ENCODE results near the gene IVD.

IVD gene

DNA sequence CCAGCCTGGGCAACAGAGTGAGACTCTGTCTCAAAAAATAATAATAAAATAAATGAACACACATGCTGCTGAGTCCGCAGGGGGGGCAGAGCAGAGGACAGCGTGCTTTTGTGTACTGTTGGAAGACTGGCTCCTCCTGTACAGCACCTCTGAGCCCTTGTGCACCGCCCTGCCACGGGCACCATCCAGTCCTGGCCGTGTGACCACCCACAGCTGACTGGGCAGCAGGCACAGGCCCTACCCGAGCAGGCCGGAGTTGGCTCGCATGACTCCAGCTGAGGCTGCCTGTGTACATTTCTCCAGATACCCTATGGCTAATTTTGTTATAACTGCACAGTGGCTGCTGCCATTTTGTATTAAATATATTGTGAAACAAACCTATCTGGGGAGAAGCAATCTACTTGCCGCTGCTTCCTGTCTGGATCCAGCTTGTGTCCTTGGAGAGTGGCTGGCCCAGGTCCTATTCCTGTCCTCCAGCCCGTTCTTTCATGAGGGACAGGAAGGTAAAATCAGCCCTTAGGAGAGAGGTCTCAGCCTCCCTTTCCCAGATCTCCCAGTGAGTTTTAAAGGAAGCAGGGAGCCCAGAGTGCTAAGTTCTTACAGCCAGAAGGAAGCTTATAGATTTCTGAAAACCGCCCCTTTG lies 14.6 kb downstream of the IVD start:
- no peak overlapping the region for H3K4me2 ChIP-seq (ENCODE audit: low read length)
- H3K9me3 ChIP-seq (replicated peaks; ENCODE audit: low read length), result no peaks in the 10 kb centered on the region
- H3K9ac ChIP-seq (ENCODE audit: low read depth, low read length), result no peak overlapping the region
- peaks cover 23% of the 10 kb centered on the region for H3K36me3 ChIP-seq (ENCODE audit: insufficient read depth, low read length)
- H3K4me1 ChIP-seq (ENCODE audit: control insufficient read depth, insufficient read depth, low read length), result peaks cover 8% of the 10 kb centered on the region
- H3K4me3 ChIP-seq (ENCODE audit: low read length), result no peak overlapping the region
- H3K27me3 ChIP-seq (ENCODE audit: control insufficient read depth, insufficient read depth, low read length), result no peaks in the 10 kb centered on the region

DNA sequence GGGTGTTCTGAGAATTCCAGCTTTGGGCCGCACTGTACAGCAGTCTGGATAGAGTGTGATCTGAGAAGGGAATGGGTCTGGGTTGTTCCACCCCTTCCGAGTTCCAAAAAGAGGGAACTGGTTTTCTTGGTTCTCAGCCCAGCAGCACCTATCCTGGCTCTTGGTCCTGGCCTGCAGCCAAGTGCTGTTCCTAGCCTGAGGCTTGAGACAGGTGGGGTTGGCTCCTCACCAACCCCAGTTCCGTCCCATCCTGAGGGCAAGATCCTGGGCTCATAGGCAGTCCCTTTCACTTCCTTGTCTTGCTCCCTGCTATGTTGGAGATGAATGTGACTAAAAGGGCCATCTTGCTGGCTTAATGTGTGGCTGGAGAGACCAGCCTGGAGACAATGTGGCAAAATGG lies 15.2 kb downstream of the IVD start:
- peaks cover 8% of the 10 kb centered on the region for H3K4me1 ChIP-seq (ENCODE audit: control insufficient read depth, insufficient read depth, low read length)
- peaks cover 17% of the 10 kb centered on the region for H3K36me3 ChIP-seq (ENCODE audit: insufficient read depth, low read length)
- H3K9ac ChIP-seq (ENCODE audit: low read depth, low read length), result no peak overlapping the region
- no peaks in the 10 kb centered on the region for H3K9me3 ChIP-seq (replicated peaks; ENCODE audit: low read length)
- no peak overlapping the region for H3K4me3 ChIP-seq (ENCODE audit: low read length)
- H3K4me2 ChIP-seq (ENCODE audit: low read length), result no peak overlapping the region
- no peaks in the 10 kb centered on the region for H3K27me3 ChIP-seq (ENCODE audit: control insufficient read depth, insufficient read depth, low read length)

DNA sequence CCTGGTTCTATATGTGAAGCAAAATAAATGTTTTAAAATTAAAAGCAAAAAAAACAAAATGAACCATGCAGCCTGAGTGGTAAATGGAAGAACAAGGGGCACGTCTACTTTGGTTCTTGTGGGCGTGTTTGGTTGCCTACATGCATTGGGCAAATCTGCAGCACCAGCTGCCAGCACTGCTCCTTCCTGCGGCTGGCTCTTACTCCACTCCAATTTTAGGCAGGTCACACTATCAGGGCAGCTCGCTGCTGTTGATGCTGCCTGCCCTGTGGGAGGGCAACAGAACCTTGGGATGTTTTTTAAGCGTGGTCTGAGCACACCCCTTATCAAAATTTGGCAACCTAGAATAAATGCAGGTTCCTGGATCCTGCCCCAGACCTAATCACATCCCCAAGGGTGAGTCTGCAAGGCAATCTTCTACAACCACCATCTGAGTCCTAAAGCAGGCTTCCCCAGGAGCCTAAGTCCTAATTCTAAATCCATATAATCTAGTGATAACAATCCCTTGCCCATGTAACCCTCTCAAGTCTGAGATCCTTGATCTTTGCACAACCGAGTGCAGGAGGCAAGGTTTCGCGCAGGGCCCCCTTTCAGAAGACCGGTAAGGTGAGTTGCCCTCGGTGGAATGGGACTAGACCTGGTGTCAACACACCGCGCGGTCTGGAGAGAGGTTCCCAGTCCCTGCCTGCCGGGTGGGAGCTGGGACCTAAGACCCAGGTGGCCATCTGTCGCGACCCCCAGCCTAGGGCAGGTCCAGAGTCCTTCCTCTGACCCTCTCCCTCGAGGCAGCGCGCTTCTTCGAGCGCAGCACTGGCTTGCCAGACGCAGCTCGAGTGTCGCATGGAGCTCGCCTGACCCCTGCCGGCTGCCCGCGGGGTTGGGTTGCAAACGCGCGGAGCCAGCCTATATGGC lies 15.9 kb downstream of the IVD start:
- H3K9me3 ChIP-seq (replicated peaks; ENCODE audit: low read length), result no peaks in the 10 kb centered on the region
- peaks cover 11% of the 10 kb centered on the region for H3K36me3 ChIP-seq (ENCODE audit: insufficient read depth, low read length)
- peak overlapping the region; percentile 75 for H3K4me2 ChIP-seq (ENCODE audit: low read length)
- no peak overlapping the region for H3K9ac ChIP-seq (ENCODE audit: low read depth, low read length)
- H3K27me3 ChIP-seq (ENCODE audit: control insufficient read depth, insufficient read depth, low read length), result no peaks in the 10 kb centered on the region
- H3K4me1 ChIP-seq (ENCODE audit: control insufficient read depth, insufficient read depth, low read length), result peaks cover 8% of the 10 kb centered on the region
- H3K4me3 ChIP-seq (ENCODE audit: low read length), result no peak overlapping the region

DNA sequence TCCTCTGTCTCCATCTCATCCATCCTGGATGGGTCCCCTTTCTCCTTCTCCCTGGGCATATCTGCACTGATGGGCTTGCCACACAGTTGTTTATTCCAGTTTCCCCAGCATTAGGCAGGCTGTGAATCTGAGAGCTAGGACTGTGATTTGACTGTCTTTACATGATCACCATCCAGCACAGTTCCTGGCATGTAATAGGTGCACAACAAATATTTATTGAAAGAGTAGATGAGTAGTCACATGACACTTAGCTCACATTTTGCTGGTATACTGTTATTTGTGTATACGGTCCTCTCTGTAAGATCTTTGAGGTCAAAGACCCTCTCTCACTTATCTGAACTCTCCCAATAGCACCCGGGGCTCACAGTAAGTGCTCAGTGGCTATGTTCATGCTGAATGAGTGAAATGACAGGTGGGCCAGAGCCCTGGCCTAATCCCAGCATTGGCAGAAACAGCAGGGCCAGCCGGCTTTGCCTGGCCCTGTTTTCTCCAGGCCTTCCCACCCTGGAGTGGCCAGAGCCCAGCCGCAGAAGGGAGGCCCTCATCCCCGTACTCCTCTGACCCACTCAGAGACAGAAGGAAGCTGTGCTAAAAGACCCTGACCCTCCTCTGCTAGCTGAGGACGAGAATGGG lies 19.0 kb downstream of the IVD start:
- Histone ChIP-seq H3K9me3 (replicated peaks; ENCODE audit: low read length) (no peaks in the 10 kb centered on the region), H3K27me3 (ENCODE audit: control insufficient read depth, insufficient read depth, low read length) (peaks cover 13% of the 10 kb centered on the region), H3K4me3 (ENCODE audit: low read length) (no peak overlapping the region), H3K9ac (ENCODE audit: low read depth, low read length) (no peak overlapping the region), H3K4me1 (ENCODE audit: control insufficient read depth, insufficient read depth, low read length) (peaks cover 8% of the 10 kb centered on the region), H3K4me2 (ENCODE audit: low read length) (no peak overlapping the region), H3K36me3 (ENCODE audit: insufficient read depth, low read length) (no peaks in the 10 kb centered on the region)

DNA sequence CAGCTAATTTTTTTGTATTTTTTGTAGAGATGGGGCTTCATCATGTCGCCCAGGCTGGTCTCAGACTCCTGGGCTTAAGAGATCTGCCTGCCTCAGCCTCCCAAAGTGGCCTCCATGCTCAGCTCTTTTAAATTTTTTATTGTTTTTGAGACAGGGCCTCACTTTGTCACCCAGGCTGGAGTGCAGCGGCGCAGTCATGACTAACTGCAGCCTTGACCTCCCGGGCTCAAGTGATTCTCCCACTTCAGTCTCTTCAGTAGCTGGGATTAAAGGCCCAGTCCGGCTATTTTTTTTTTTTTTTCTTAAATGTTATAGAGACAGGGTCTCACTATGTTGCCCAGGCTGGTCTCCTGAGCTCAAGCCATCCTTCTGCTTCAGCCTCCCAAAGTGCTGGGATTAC lies 20.1 kb downstream of the IVD start:
- Histone ChIP-seq H3K4me3 (ENCODE audit: low read length) (no peak overlapping the region), H3K9me3 (replicated peaks; ENCODE audit: low read length) (no peaks in the 10 kb centered on the region), H3K4me2 (ENCODE audit: low read length) (no peak overlapping the region), H3K4me1 (ENCODE audit: control insufficient read depth, insufficient read depth, low read length) (peaks cover 15% of the 10 kb centered on the region), H3K9ac (ENCODE audit: low read depth, low read length) (no peak overlapping the region), H3K36me3 (ENCODE audit: insufficient read depth, low read length) (no peaks in the 10 kb centered on the region), H3K27me3 (ENCODE audit: control insufficient read depth, insufficient read depth, low read length) (peaks cover 24% of the 10 kb centered on the region)

DNA sequence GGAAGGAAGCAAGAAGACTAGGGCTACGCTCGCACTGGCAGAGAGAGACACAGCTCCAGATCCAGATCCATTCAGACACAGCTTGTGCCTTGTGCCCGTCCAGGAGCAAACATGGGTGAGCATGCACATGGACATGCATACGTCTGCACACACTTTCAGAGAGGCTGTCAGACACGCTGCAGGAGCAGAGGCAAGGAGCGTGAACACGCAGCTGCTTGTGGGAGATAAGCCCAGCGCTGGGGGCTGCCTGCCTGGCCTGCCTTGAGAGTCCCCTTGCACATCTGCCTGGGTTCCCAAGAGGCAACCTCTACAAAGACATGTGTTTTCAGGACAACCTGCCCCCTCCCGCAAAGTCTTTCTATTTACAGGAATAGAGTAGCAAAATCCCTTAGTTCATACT lies 21.6 kb downstream of the IVD start:
- no peaks in the 10 kb centered on the region for H3K36me3 ChIP-seq (ENCODE audit: insufficient read depth, low read length)
- H3K9me3 ChIP-seq (replicated peaks; ENCODE audit: low read length), result no peaks in the 10 kb centered on the region
- H3K4me2 ChIP-seq (ENCODE audit: low read length), result no peak overlapping the region
- H3K27me3 ChIP-seq (ENCODE audit: control insufficient read depth, insufficient read depth, low read length), result peaks cover 29% of the 10 kb centered on the region
- no peak overlapping the region for H3K9ac ChIP-seq (ENCODE audit: low read depth, low read length)
- no peak overlapping the region for H3K4me3 ChIP-seq (ENCODE audit: low read length)
- H3K4me1 ChIP-seq (ENCODE audit: control insufficient read depth, insufficient read depth, low read length), result peaks cover 6% of the 10 kb centered on the region

DNA sequence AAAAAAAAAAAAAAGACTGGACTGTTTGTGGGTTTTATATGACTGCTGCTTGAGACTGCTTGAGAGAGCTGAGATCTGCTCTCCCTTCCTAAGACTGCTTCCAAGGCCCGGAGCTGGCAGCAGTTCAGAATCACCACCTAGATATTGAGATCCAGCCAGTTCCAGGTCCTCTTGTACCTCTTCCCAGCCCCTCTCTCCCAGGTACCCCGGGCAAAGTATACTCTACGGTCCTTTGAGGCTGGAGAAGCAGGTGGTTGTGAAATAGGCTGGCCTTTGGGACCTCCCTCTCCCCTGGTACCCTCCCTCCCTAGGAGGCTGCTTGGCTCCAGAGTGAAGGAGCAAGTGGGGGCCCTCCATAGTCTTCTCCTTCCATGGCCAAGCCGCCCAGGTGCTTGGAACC lies 22.6 kb downstream of the IVD start:
- no peak overlapping the region for H3K4me3 ChIP-seq (ENCODE audit: low read length)
- no peaks in the 10 kb centered on the region for H3K9me3 ChIP-seq (replicated peaks; ENCODE audit: low read length)
- no peak overlapping the region for H3K9ac ChIP-seq (ENCODE audit: low read depth, low read length)
- H3K4me2 ChIP-seq (ENCODE audit: low read length), result no peak overlapping the region
- peaks cover 6% of the 10 kb centered on the region for H3K4me1 ChIP-seq (ENCODE audit: control insufficient read depth, insufficient read depth, low read length)
- H3K36me3 ChIP-seq (ENCODE audit: insufficient read depth, low read length), result no peaks in the 10 kb centered on the region
- peaks cover 39% of the 10 kb centered on the region for H3K27me3 ChIP-seq (ENCODE audit: control insufficient read depth, insufficient read depth, low read length)

DNA sequence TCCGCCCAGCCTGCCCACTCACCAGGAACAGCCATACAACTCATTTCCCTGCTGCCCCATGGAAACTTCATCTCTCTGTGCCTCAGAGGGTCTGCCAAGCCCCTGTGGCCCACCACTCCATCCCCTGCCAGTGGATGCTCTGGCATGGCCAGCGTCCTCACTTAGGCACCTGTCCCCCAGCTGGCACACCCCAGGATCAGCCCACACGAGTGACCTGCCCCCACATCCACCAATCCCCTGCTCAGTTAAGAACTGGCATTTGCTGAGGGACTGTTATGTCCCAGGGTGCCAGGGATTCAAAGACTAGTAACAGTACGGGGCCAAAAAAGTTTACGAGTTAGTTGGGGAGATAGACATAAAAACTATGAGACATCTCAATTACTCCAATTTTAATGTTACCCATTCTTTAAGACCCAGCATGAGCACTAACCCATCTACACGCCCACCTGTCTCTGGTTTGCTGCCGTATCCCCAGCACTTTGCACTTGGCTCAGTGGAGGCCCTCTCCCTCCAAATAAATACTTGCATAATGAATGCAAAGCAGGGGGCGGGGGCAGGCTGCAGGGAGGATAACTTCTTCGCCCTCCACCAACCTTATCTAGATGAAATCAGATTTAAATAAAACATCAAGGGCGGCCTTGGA lies 23.6 kb downstream of the IVD start:
- peaks cover 48% of the 10 kb centered on the region for H3K27me3 ChIP-seq (ENCODE audit: control insufficient read depth, insufficient read depth, low read length)
- H3K4me3 ChIP-seq (ENCODE audit: low read length), result no peak overlapping the region
- no peak overlapping the region for H3K9ac ChIP-seq (ENCODE audit: low read depth, low read length)
- no peaks in the 10 kb centered on the region for H3K36me3 ChIP-seq (ENCODE audit: insufficient read depth, low read length)
- no peaks in the 10 kb centered on the region for H3K9me3 ChIP-seq (replicated peaks; ENCODE audit: low read length)
- no peak overlapping the region for H3K4me2 ChIP-seq (ENCODE audit: low read length)
- peaks cover 6% of the 10 kb centered on the region for H3K4me1 ChIP-seq (ENCODE audit: control insufficient read depth, insufficient read depth, low read length)

DNA sequence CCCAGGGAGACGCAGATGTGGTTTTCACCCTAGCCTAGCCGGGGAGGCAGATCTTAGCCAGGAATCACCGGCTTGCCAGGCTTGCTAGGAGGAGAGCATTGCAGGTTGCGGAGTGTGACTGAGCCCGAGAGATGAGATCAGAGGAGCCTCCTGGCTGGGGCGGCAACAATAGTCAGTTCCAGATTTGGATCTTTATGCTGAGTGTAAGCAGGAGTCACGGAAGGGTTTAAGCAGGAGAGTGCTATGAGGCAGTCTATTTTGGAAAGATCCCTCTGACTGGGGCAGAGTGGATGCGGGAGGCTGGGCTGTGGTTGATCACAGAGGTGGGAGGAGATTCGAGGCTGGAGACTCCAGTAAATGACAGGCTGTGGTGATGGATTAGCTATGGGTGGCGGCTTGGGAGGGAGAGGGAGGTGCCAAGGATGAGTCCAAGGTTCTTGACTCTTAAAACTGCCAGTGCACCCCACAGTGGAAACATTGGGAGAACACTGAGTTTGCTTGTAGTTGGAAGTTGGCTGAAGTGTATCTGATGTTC lies 24.7 kb downstream of the IVD start:
- no peak overlapping the region for H3K4me3 ChIP-seq (ENCODE audit: low read length)
- peaks cover 6% of the 10 kb centered on the region for H3K4me1 ChIP-seq (ENCODE audit: control insufficient read depth, insufficient read depth, low read length)
- no peaks in the 10 kb centered on the region for H3K9me3 ChIP-seq (replicated peaks; ENCODE audit: low read length)
- no peak overlapping the region for H3K9ac ChIP-seq (ENCODE audit: low read depth, low read length)
- peak overlapping the region; percentile 28 for H3K4me2 ChIP-seq (ENCODE audit: low read length)
- H3K27me3 ChIP-seq (ENCODE audit: control insufficient read depth, insufficient read depth, low read length), result peaks cover 60% of the 10 kb centered on the region
- H3K36me3 ChIP-seq (ENCODE audit: insufficient read depth, low read length), result no peaks in the 10 kb centered on the region

DNA sequence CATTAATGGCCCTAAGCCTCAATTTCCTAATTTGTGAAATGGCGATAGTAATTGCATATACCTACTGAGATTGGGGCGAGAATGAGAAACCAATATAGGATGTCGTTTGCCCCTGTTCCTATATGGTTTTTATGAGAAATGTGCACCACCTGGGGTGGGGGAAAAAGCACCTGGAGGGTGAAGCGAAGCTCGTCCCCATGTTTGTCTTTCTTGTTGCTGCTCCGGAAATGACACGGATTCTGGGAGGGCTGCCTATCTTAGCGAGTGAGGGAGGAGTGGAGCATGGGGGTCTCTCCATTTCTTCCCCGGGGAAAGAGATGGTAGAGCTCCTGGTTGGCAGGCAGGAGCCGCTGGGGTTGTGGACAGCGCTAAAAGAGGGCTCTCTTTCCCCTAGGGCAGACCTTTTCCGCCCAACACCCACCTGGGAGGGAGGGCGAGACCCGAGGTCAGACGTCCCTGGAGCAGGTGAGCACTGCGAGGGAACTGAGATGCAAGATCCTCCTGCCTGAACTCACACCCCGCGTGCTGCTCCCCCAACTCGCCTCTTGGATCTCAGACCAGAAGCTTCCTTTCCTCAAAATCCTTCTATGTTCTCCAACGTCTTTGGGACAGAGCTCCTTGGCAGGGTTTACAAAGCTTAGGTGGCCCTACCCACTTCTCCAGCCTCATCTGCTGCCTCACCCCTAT lies 29.6 kb downstream of the IVD start:
- no peak overlapping the region for H3K4me3 ChIP-seq (ENCODE audit: low read length)
- peaks cover 18% of the 10 kb centered on the region for H3K4me1 ChIP-seq (ENCODE audit: control insufficient read depth, insufficient read depth, low read length)
- H3K9ac ChIP-seq (ENCODE audit: low read depth, low read length), result no peak overlapping the region
- no peaks in the 10 kb centered on the region for H3K36me3 ChIP-seq (ENCODE audit: insufficient read depth, low read length)
- peaks cover 82% of the 10 kb centered on the region for H3K27me3 ChIP-seq (ENCODE audit: control insufficient read depth, insufficient read depth, low read length)
- H3K9me3 ChIP-seq (replicated peaks; ENCODE audit: low read length), result no peaks in the 10 kb centered on the region
- no peak overlapping the region for H3K4me2 ChIP-seq (ENCODE audit: low read length)

DNA sequence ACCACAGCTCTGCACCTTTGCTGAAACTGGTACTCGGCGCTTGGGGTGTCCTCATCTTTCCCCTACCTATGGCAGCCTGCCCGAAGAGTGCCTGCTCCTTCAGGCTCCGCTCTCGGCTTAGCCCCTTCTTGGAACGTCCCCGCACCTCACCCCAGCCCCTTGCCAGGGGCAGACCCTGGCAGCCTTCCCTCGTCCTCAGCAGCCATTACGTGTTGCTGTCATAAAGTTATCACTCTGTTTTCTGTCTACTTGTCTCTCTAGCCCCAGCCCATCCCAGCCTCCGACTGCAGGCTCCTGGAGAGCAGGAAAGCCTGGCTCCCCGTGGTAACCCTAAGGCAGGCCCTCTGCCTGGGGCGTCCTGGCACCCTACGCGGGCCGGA lies 30.1 kb downstream of the IVD start:
- Histone ChIP-seq H3K4me1 (ENCODE audit: control insufficient read depth, insufficient read depth, low read length) (peaks cover 16% of the 10 kb centered on the region), H3K9me3 (replicated peaks; ENCODE audit: low read length) (no peaks in the 10 kb centered on the region), H3K9ac (ENCODE audit: low read depth, low read length) (no peak overlapping the region), H3K27me3 (ENCODE audit: control insufficient read depth, insufficient read depth, low read length) (peaks cover 76% of the 10 kb centered on the region), H3K36me3 (ENCODE audit: insufficient read depth, low read length) (no peaks in the 10 kb centered on the region), H3K4me3 (ENCODE audit: low read length) (peak overlapping the region; percentile 52), H3K4me2 (ENCODE audit: low read length) (peak overlapping the region; percentile 63)
